DND-41 (cell line): ENCODE results near the gene MFAP1.

Experiments used
- CTCF ChIP-seq: IDR thresholded peaks from 2 replicates; pipeline ENCODE4 v1.5.1; 2012; ENCODE audit warnings: borderline replicate concordance, low read length, moderate library complexity, mild to moderate bottlenecking; ENCODE audit not compliant: poor library complexity, severe bottlenecking; ENCODE audit errors: extremely low read depth
- EZH2 ChIP-seq: IDR thresholded peaks from 3 replicates; pipeline ENCODE4 v1.6.1; 2012; ENCODE audit warnings: borderline replicate concordance, low read depth, mild to moderate bottlenecking, moderate library complexity, low read length, inconsistent platforms; ENCODE audit not compliant: severe bottlenecking

GRCh38 chr15:43851251-43851650 lies 26.8 kb upstream of the MFAP1 start:
- TF ChIP-seq CTCF = no peak
- TF ChIP-seq EZH2 = no peak
